GM19328 (cell line): ENCODE measurements around the gene C20orf144.
"Not testable (repeated sequence)": the region's sequence is repeated elsewhere in the genome, so short reads cannot be mapped to it uniquely, and the experiment has no call there.

Source experiments
- ATAC-seq: cut with Tn5 transposase; IDR thresholded peaks from one replicate; pipeline ENCODE4 v1.9.1; 2021; ENCODE audit warnings: mild to moderate bottlenecking, moderate library complexity; ENCODE audit not compliant: unreplicated experiment

Gene C20orf144

GRCh38 chr20:33693289-33693688, 31.2 kb downstream of the C20orf144 start:
- ATAC-seq, result no peak

- ATAC-seq, result no peak
These were observed 31.9 kb downstream of the C20orf144 start for GRCh38 chr20:33693741-33694638.

GRCh38 chr20:33694639-33695012, 32.5 kb downstream of the C20orf144 start:
- ATAC-seq, result no peak

GRCh38 chr20:33696448-33696847, 34.3 kb downstream of the C20orf144 start:
- no peak for ATAC-seq

GRCh38 chr20:33697129-33697528, 35.0 kb downstream of the C20orf144 start:
- no peak for ATAC-seq

- ATAC-seq, result not testable (repeated sequence)
These were observed 36.8 kb downstream of the C20orf144 start for GRCh38 chr20:33698966-33699365.

- ATAC-seq, result not testable (repeated sequence)
These were observed 38.7 kb downstream of the C20orf144 start for GRCh38 chr20:33700696-33701441.

- no peak for ATAC-seq
These were observed 39.7 kb downstream of the C20orf144 start for GRCh38 chr20:33701629-33702450.

GRCh38 chr20:33702861-33703260, 40.7 kb downstream of the C20orf144 start:
- no peak for ATAC-seq

GRCh38 chr20:33703498-33704137, 41.5 kb downstream of the C20orf144 start:
- ATAC-seq, result no peak

- no peak for ATAC-seq
These were observed 42.2 kb downstream of the C20orf144 start for GRCh38 chr20:33704197-33704924.

- no peak for ATAC-seq
These were observed 45.5 kb downstream of the C20orf144 start for GRCh38 chr20:33707668-33708067.

GRCh38 chr20:33709398-33709797, 47.3 kb downstream of the C20orf144 start:
- no peak for ATAC-seq

GRCh38 chr20:33709905-33710541, 47.9 kb downstream of the C20orf144 start:
- no peak for ATAC-seq

- no peak for ATAC-seq
These were observed 48.7 kb downstream of the C20orf144 start for GRCh38 chr20:33710681-33711445.

GRCh38 chr20:33711446-33711738, 49.3 kb downstream of the C20orf144 start:
- no peak for ATAC-seq
